Measurements from ENCODE around the gene RFTN1. TPM values are rescaled to one million over a fixed set of nuclear protein-coding genes. Genes with fewer than 3 reads are reported as not detected.

Gene RFTN1
- total RNA-seq, 4 donors from 2014 or later, result 10.3 to 26.9 (median 22.3) TPM

DNA sequence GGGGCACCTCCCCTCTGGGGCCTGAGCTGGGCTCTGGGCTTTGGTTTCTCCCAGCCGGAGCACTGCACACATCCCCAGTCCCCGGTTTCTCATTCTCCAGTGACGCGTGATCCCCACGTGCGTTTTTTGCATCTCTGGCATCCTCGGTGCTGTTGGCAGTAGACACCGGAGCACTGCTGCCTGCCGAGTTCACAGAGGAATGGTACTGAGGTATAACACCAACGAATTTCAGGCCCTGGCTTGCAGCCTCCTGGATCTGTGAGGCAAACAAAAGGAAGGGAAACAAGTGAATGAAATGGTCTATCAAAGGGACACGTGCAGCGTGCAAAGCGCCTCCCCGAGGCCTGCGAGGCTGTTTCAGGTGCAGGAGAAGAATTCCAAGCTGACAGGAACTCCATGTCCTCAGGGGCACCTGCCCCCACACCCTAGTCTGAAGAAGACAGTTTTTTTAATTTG, 135.6 kb downstream of the RFTN1 start:
- TF ChIP-seq POLR2A (IDR thresholded peaks at IDR 0.05) (no peak), EP300 (IDR thresholded peaks at IDR 0.05) (no peak)
- TF ChIP-seq, protein P1, sequence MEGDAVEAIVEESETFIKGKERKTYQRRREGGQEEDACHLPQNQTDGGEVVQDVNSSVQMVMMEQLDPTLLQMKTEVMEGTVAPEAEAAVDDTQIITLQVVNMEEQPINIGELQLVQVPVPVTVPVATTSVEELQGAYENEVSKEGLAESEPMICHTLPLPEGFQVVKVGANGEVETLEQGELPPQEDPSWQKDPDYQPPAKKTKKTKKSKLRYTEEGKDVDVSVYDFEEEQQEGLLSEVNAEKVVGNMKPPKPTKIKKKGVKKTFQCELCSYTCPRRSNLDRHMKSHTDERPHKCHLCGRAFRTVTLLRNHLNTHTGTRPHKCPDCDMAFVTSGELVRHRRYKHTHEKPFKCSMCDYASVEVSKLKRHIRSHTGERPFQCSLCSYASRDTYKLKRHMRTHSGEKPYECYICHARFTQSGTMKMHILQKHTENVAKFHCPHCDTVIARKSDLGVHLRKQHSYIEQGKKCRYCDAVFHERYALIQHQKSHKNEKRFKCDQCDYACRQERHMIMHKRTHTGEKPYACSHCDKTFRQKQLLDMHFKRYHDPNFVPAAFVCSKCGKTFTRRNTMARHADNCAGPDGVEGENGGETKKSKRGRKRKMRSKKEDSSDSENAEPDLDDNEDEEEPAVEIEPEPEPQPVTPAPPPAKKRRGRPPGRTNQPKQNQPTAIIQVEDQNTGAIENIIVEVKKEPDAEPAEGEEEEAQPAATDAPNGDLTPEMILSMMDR (IDR thresholded peaks at IDR 0.05), result no peak
- DNase-seq (ENCODE audit: low spot score in 2 of 2), result no peak
- WGBS, result 67% methylated on average over 14 of the region's 15 CpGs
- Histone ChIP-seq H3K4me1 (peaks cover 12% of the 10 kb centered on the region), H3K36me3 (peaks cover 5% of the 10 kb centered on the region), H3K27me3 (no peaks in the 10 kb centered on the region), H3K9me3 (no peaks in the 10 kb centered on the region), H3K4me3 (no peak overlapping the region), H3K27ac (no peak overlapping the region)

DNA sequence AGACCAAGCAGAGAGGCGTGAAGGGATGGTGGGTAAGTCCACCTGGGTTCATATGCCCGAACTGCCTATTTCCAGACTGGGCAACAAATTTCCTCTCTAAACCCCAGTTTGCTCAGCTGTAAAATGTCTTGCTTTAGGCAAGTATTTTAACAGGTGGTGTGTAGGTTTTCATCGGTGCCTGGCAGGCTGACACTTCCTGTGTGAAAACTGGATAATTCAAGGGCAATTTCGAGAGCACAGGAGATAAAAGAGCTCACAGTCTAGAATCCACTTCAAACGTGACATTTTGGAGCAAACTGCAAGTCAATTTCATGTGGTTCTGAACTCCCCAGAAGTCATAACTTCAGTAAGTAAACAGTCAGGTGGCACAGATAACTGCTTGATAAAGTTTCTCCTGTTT, 136.3 kb downstream of the RFTN1 start:
- no peak overlapping the region for H3K27ac ChIP-seq
- H3K27me3 ChIP-seq, result no peaks in the 10 kb centered on the region
- peaks cover 5% of the 10 kb centered on the region for H3K36me3 ChIP-seq
- TF ChIP-seq POLR2A (IDR thresholded peaks at IDR 0.05), result no peak
- no peak for DNase-seq (ENCODE audit: low spot score in 2 of 2)
- no peaks in the 10 kb centered on the region for H3K9me3 ChIP-seq
- H3K4me3 ChIP-seq, result no peak overlapping the region
- WGBS, result 64% methylated on average over 5 of the region's 5 CpGs
- peaks cover 19% of the 10 kb centered on the region for H3K4me1 ChIP-seq

DNA sequence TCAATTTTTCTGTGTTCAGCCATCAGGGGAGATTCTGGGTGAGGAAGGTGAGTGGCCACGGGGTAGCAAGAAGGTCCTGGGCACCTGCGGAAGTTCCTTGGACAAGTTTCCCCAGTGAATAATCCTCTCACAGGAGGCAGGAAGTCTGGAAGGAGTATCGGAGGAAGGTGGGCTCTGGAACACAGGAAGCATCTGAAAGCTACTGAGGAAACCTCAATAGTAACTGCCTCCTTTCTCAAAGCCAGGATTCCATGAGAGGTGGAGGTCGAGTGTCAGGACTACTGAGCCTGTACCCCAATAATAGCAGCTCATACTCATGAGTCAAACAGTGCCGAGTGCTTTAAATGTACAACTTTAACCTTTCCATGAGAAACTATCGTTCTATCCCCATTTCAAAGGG, 137.6 kb downstream of the RFTN1 start:
- Histone ChIP-seq H3K27ac (no peak overlapping the region), H3K4me3 (no peak overlapping the region), H3K4me1 (peaks cover 30% of the 10 kb centered on the region), H3K27me3 (no peaks in the 10 kb centered on the region), H3K36me3 (peaks cover 5% of the 10 kb centered on the region), H3K9me3 (no peaks in the 10 kb centered on the region)
- 86% methylated on average over 6 of the region's 6 CpGs for WGBS
- no peak for DNase-seq (ENCODE audit: low spot score in 2 of 2)
- TF ChIP-seq EP300 (IDR thresholded peaks at IDR 0.05) (no peak), POLR2AphosphoS5 (IDR thresholded peaks at IDR 0.05) (no peak), POLR2A (IDR thresholded peaks at IDR 0.05) (no peak)
- TF ChIP-seq, protein P1 (IDR thresholded peaks at IDR 0.05), result no peak

DNA sequence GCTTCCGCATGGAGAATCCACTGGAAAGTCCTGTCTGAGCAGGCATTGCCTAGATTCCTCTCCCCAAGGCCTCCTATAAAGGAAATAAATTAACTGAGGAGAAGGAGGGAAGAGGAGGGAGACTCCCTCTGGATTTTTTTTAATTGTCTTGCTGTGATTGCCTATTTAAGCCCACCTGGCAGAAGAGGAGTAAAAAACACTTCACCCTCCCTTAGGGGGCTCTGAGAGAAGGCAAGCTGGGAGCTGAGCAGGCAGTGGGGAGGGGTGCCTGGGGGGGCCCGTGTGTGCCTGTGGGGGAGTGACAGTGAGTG, 138.6 kb downstream of the RFTN1 start:
- 28% methylated on average over 2 of the region's 2 CpGs for WGBS
- TF ChIP-seq POLR2AphosphoS5 (IDR thresholded peaks at IDR 0.05) (no peak), POLR2A (IDR thresholded peaks at IDR 0.05) (no peak)
- TF ChIP-seq, protein P1 (IDR thresholded peaks at IDR 0.05), result no peak
- DNase-seq (ENCODE audit: low spot score in 2 of 2), result no peak
- H3K4me1 ChIP-seq, result peaks cover 40% of the 10 kb centered on the region
- H3K4me3 ChIP-seq, result no peak overlapping the region
- H3K36me3 ChIP-seq, result peaks cover 5% of the 10 kb centered on the region
- no peaks in the 10 kb centered on the region for H3K9me3 ChIP-seq
- no peaks in the 10 kb centered on the region for H3K27me3 ChIP-seq
- H3K27ac ChIP-seq, result no peak overlapping the region

DNA sequence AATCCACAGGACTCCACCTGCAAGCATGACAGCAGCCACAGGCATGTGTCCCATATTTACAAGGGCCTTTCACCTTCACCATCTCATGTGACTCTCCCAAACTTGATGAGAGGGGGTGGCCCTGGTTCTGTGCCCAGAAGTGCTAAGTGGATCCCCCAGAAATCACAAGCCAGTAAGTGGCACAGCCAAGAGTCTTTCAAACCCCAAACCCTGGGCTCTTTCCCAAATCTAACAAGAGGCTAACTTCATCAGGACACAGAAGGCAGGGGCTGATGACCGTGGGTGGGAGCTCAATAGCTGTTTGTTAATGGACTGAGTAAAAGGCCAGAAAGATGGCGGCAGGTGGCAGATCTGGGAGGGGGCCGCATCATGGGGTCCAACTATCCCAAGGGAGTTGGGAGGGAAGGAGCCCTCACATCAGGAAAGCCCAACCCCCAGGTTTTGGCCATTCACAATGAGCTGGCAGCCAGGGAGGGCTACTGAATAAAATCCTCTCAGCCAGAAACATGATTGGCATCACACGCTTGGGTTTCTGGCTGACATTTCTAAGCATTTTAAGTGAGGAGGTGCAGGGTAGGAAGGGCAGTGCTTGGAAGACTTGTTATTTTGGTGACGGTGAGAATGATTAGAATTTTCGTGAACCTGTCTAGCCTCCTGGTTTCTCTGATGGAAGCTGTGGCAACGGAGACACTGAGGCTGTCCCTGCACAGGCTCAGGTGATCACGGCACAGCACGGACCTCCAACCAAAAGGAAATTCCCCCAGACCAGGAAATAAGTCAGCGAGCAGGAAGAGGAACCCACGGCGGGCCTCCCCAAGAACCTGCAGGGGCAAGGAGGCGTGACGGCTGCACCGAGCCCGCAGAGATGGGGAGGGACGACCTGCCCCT, 139.2 kb downstream of the RFTN1 start:
- Histone ChIP-seq H3K4me3 (no peak overlapping the region), H3K27me3 (no peaks in the 10 kb centered on the region), H3K36me3 (peaks cover 5% of the 10 kb centered on the region), H3K9me3 (no peaks in the 10 kb centered on the region), H3K4me1 (peaks cover 46% of the 10 kb centered on the region), H3K27ac (no peak overlapping the region)
- DNase-seq (ENCODE audit: low spot score in 2 of 2), result no peak
- TF ChIP-seq, protein P1 (IDR thresholded peaks at IDR 0.05), result no peak
- TF ChIP-seq POLR2A (IDR thresholded peaks at IDR 0.05) (no peak), EP300 (IDR thresholded peaks at IDR 0.05) (no peak), POLR2AphosphoS5 (IDR thresholded peaks at IDR 0.05) (no peak)
- 56% methylated on average over 17 of the region's 17 CpGs for WGBS

All from suprapubic skin (tissue), 4 donors.